Stimulated activated CD4-positive, alpha-beta T cell treated with anti-CD3 and anti-CD28 coated beads, Interleukin-4, amount 100 ng/mL, for 4 hours (primary cell): Measurements from ENCODE around the gene ST8SIA3.

Source experiments
- DNase-seq, 2 experiments: peaks; one replicate each; pipeline ENCODE4 v3.0.0-alpha.2; 2020

ST8SIA3 gene

DNA sequence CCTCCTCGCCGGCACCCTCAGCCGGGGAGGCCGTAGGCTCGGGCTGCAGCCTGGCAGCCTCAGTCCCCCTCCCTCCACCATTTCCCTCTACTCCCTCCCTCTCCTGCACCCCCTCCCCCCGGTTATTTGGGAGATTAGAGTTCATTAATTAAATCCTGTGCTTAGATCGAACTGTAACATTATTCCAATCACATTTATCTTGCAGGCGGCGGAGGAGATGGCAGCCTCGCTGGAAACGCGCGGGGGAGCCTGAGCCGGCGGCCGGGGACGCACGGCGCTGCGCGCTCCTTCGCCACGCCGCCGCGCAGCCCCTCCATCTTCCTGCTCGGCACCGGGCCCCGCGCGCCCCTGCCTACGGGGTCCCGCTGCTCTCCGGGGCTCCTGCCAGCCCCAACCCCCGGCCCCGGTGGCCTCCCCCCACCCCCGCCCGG, at the start of gene ST8SIA3:
ST8SIA3 (plus strand) TSS at position 287 of the 431 bp plus-strand sequence. CDS start 290 bp downstream, outside the sequence.
- DNase-seq: no peak

DNA sequence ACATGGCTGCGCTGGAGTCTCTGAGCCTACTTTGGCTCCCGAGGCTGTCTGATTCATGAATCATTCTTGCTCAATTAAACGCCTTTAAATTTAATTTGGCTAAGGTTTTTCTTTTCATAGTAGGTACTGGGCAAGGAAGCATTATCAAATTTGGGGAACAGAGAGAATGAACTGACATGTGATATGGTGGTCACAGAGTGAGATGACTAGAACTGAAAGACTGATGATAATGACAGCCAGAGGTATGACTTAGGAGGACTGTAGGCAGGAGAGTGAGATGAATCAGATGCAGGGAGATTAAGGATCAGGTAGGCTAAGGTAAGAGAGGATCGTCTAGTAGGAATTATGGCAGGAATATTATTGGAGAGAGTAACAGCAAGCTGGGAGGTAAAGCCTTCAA, 40.9 kb upstream of the ST8SIA3 start:
- no peak for DNase-seq

DNA sequence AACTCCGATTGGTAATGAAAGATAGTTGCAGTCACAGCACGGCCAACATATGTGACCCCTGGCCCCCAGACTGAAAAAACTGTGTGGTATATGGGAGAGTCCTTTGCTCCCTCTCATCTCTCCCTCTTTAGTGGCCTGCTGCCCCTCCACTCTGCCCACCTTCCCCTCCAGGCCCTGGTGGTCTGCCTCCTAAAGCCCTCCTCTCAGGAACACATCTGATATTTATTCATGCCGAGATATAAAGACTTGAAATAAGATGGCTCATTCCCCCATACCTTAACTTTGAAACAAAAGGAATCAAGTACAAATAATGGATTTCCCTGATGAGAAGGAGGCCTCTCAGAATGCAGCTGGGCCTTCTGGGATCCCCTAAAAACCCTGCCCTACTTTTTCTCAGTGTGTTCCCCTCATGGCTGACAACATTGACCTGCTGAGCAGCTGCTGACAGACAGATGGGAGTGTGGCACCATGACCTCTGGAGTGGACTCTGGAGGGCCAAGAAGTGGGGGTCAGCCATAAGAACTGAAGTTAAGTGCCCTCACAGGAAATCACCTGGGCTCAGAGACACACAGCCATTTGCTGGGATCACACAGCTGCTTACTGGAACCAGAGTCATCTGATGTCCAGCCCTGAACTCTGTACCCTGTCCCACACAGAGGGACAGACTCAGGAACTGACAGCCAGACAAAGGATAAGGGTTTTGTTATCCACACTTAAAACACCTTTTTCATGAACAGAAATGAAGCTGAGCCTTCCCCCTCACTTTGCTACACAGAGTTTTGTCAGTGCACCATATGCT, 39.8 kb upstream of the ST8SIA3 start:
- no peak for DNase-seq

GRCh38 chr18:57320603-57321002, 31.8 kb upstream of the ST8SIA3 start:
- no peak for DNase-seq

DNA sequence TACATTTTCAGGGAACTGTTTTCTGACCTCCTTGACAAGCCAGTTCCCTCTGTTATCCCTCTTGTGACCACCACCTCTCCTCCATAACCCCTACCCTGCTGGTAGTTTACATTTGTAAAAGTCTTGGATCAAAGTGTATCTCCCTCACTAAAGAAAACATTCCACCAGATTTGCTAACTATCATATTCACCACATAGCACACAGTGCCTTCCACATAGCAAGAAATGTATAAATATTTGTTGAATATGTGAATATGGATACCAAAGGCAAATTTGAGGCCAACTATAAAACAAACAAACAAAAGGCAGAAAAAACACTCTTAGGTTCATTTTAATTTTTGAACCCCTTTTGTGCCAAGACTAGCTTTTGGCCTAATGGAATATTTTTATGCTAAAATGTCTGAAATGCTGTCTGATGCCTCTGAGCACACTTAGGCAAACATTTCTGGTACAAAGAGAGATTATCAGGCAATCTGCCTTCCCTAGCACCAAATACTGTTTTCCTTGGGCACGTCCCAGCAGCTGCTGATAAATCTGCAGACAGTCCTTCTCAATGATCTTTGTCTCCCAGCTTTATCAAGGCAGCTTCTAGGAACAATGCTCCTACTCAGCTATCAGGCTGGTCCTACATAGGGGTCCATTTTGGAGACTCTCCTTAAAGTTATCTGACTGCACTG, 26.7 kb upstream of the ST8SIA3 start:
- DNase-seq: no peak

DNA sequence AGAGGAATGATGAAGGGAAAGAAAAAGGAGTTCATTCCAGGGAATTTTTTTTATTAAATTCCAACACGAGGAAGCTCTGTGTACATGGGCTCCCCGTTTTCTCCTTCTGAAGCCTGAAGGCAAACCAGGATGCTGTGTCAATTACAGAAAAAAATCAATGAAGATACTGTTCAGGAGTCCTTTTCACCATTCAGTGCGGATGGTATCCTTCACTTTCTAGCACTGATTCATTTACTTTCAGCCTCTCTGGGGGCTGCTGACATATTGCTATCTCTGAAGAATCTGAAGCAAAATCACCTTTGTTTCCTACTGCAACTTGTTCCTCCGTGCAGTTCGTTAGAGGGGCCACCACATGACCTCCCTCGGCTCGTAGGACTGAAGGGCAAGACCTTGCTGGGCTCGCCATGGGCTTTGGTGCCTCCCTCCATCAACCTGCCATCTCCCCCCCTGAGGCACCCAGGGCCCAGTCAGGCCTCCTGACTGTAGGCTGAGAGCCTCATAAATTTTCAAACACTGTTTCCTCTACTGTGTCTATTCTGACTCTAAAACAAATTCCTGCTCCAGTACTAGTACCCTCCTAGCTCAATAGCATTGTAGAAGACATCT, 25.5 kb upstream of the ST8SIA3 start:
- no peak for DNase-seq

- no peak for DNase-seq
These were observed 23.7 kb upstream of the ST8SIA3 start for GRCh38 chr18:57328665-57329064.

DNA sequence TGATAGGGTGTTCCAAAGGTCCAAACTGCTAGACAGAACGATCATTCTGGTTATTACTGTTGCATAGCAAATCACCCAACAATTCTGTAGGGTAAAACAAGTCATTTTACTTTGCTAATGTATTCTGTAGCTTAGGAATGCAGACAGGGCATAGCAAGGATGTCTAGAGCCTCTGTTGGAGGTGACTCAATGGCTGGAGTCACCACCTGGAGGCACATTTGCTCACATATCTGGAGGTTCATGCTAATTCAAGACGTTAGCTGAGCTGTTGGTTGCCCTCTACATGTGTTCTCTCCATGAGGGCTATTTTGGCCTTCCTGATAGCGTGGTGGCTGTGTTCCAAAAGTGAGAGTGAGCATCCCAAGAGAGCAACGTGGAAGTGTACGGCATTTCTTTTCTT, 22.5 kb upstream of the ST8SIA3 start:
- DNase-seq: no peak

GRCh38 chr18:57331718-57332117, 20.6 kb upstream of the ST8SIA3 start:
- DNase-seq: no peak

- DNase-seq: no peak
These were observed 18.4 kb upstream of the ST8SIA3 start for GRCh38 chr18:57333940-57334339.

DNA sequence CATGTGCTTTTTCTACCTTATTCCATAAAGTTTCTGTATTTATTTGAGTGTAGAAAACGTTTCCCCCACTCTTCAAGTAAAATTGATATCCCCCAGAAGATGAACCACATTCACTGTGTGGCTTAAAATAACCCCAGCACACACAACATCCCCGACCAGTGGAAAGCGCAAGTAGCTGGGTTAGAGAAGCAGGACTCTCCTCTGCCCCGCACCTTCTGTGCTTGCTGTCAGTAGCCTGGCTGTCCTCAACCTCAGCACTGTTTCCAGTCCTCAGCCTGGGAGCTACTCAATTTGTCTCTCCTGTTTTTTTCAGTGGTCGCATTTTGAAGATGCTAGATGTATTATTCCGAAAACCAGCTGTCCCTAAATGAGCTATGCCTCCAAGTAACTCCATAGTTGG, 18.0 kb upstream of the ST8SIA3 start:
- DNase-seq: no peak

DNA sequence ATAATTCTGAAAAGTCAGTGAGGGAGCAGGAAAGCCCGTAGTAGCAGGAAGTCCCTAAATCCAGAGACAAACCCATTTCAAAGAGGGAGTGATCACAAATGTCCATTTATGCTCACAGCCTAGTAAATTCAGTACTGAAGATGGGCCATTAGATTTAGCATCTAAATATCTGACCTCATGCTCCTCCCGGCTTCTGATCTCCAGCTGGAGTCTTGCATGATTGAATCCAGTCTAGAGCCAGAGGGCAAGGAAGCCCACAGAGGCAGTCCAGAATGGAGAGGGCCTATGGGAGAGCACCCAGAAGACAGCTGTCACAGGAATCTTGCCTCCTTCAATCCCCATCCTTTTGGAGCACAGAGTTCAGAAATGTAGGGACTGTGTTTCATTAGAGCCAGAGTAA, 16.0 kb upstream of the ST8SIA3 start:
- no peak for DNase-seq

DNA sequence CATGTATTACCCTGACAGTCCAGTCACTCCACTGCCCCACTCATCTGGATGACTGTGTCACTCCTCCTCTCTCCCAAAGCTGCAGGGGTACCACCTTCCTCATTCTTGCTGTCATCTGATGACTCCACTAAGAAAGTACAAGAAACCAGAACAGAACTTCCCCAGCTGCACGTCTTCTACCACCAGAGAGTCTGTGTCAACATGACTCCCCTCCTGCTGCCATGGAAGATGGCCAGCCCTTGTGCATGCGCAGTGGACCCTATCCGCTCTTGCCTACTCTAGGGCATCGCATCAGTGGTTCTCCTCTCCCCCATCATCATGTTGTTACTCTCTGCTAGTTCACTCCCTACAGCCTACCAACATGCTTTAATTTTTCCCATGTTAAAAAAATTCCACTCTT, 14.5 kb upstream of the ST8SIA3 start:
- DNase-seq: no peak

GRCh38 chr18:57343833-57344232, 8.5 kb upstream of the ST8SIA3 start:
- no peak for DNase-seq

DNA sequence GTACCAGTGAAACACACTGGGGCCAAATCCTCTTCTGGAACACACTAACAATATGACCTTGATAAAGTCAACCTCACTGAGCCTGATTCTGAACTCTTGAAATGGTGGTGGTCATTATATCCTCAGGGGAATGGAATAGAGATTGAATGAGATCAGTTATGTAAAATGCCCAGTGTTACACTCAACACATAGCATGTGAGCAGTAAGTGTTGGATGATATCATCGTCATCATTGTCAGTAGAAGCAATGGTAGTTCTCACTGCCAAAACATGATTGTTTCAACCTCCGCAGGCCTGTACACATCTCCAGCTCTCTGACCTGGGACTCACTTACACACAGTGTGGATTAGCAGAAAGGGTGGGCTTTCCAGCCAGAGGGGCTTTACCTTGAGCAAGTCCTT, 5.5 kb upstream of the ST8SIA3 start:
- no peak for DNase-seq

GRCh38 chr18:57347784-57348183, 4.6 kb upstream of the ST8SIA3 start:
- DNase-seq: no peak

- DNase-seq: no peak
These were observed 392 bp downstream of the ST8SIA3 start for GRCh38 chr18:57352761-57353136.

- no peak for DNase-seq
These were observed 981 bp downstream of the ST8SIA3 start for GRCh38 chr18:57353137-57353939.

DNA sequence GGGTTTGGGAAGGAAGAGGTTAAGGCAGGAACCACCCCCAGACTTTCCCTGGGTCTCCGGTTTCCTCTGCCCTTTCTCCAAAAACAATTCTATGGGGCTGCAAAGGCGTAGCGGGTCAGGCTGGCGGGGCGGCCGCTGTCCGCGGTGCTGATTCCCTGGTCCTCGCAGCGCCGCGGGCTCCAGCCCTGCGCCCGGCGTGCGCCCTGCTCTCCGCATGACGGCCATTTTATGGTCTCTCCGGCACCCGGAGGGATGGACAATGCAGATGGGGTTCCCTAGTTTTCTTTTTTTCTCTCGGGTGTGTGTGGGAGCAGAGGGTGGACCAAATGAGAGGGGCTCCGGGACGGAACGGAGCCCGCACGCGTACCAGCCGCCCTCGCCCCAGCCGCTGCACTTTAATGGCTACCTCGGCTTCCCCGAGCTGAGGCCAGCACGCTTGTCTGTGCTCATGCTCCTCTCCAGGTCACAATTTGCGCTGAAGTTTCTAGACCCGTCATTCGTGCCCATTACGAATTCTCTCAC, 1.6 kb downstream of the ST8SIA3 start:
- DNase-seq: peak in 1 of 2 experiments; percentile 4

- DNase-seq: no peak
These were observed 7.1 kb downstream of the ST8SIA3 start for GRCh38 chr18:57359433-57359832.

DNA sequence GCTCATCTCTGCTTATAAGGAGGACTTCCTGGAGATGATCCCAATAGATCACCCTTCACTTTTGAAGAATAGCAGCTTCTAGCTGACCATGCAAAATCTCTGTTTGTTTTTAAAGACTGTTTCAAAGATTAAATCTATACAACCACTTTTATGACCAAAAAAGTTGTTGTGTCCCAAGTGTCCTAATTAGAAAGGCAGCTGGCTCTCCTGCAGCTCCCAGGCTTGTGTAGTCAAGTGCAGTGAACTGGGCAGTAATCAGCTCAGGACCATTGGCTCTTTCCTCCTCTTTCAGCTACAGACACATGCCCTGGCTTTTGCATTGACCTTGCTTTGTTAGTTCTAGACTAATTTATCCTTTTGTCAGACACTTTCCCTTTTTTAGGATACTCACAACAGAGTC, 10.4 kb downstream of the ST8SIA3 start:
- DNase-seq: no peak

- no peak for DNase-seq
These were observed 12.1 kb downstream of the ST8SIA3 start for GRCh38 chr18:57364460-57364859.

GRCh38 chr18:57366528-57367081, 14.2 kb downstream of the ST8SIA3 start:
- no peak for DNase-seq
